H9 (cell line): ENCODE measurements around the gene KLHL4. TPM values are rescaled to one million over a fixed set of nuclear protein-coding genes. Genes with fewer than 3 reads are reported as not detected.

Source experiments
- DNase-seq: peaks from one replicate; pipeline ENCODE4 v3.0.0-alpha.2; 2017
- H2AFZ ChIP-seq: one replicate; pipeline ENCODE4 v1.6.1; 2013; ENCODE audit warnings: mild to moderate bottlenecking, low read length, control low read depth, moderate library complexity
- H2AK5ac ChIP-seq: 2 replicates; pipeline ENCODE4 v1.6.1; 2013; ENCODE audit warnings: low read length, control low read depth, mixed read lengths; ENCODE audit not compliant: insufficient read length
- H2BK120ac ChIP-seq: one replicate; pipeline ENCODE4 v1.6.1; 2013; ENCODE audit warnings: low read depth, mild to moderate bottlenecking, low read length, control low read depth, inconsistent platforms; ENCODE audit not compliant: poor library complexity, severe bottlenecking
- H2BK12ac ChIP-seq: 2 replicates; pipeline ENCODE4 v1.6.1; 2013; ENCODE audit warnings: low read length, control low read depth, mixed read lengths, low read depth; ENCODE audit not compliant: insufficient read length
- H2BK15ac ChIP-seq: 2 replicates; pipeline ENCODE4 v1.6.1; 2013; ENCODE audit warnings: low read depth, low read length, control low read depth
- H2BK20ac ChIP-seq: one replicate; pipeline ENCODE4 v1.6.1; 2013; ENCODE audit warnings: low read depth, mild to moderate bottlenecking, low read length, control low read depth, inconsistent platforms; ENCODE audit not compliant: poor library complexity, severe bottlenecking
- H2BK5ac ChIP-seq: 2 replicates; pipeline ENCODE4 v1.6.1; 2013; ENCODE audit warnings: low read length, control low read depth, mixed read lengths; ENCODE audit not compliant: insufficient read length
- H3K14ac ChIP-seq: 2 replicates; pipeline ENCODE4 v1.6.1; 2013; ENCODE audit warnings: low read length, control low read depth; ENCODE audit not compliant: insufficient read depth
- H3K18ac ChIP-seq: 2 replicates; pipeline ENCODE4 v1.6.1; 2013; ENCODE audit warnings: low read depth, mild to moderate bottlenecking, mixed read lengths, low read length, control low read depth; ENCODE audit not compliant: insufficient read length
- H3K23ac ChIP-seq: 2 replicates; pipeline ENCODE4 v1.6.1; 2013; ENCODE audit warnings: low read length, control low read depth, mixed read lengths, low read depth; ENCODE audit not compliant: insufficient read length
- H3K23me2 ChIP-seq: 2 replicates; pipeline ENCODE4 v1.6.1; 2013; ENCODE audit warnings: low read depth, mild to moderate bottlenecking, mixed read lengths, low read length, control low read depth; ENCODE audit not compliant: insufficient read length, poor library complexity, severe bottlenecking
- H3K27ac ChIP-seq: 2 replicates; pipeline ENCODE4 v1.5.1; 2013; ENCODE audit warnings: low read length, control low read depth, mixed read lengths, low read depth; ENCODE audit not compliant: insufficient read length
- H3K27me3 ChIP-seq: 2 replicates; pipeline ENCODE4 v1.6.1; 2013; ENCODE audit warnings: low read length, control low read depth, inconsistent platforms; ENCODE audit not compliant: insufficient read depth
- H3K4ac ChIP-seq: 2 replicates; pipeline ENCODE4 v1.6.1; 2013; ENCODE audit warnings: low read depth, mild to moderate bottlenecking, control low read depth, inconsistent platforms, low read length, moderate library complexity
- H3K4me1 ChIP-seq: 2 replicates; pipeline ENCODE4 v1.6.1; 2013; ENCODE audit warnings: low read length, control low read depth, inconsistent platforms; ENCODE audit not compliant: insufficient read depth
- H3K4me2 ChIP-seq: 2 replicates; pipeline ENCODE4 v1.6.1; 2013; ENCODE audit warnings: low read length, control low read depth, mixed read lengths; ENCODE audit not compliant: insufficient read length, insufficient read depth
- H3K56ac ChIP-seq: 2 replicates; pipeline ENCODE4 v1.6.1; 2013; ENCODE audit warnings: low read depth, mild to moderate bottlenecking, mixed read lengths, low read length, control low read depth; ENCODE audit not compliant: insufficient read length
- H3K79me1 ChIP-seq: 2 replicates; pipeline ENCODE4 v1.6.1; 2013; ENCODE audit warnings: low read depth, mild to moderate bottlenecking, moderate library complexity, low read length, control low read depth, inconsistent platforms; ENCODE audit not compliant: insufficient read depth, poor library complexity, severe bottlenecking
- H3K79me2 ChIP-seq: 2 replicates; pipeline ENCODE4 v1.6.1; 2013; ENCODE audit warnings: low read length, control low read depth, inconsistent platforms; ENCODE audit not compliant: insufficient read depth
- H3K9ac ChIP-seq: 2 replicates; pipeline ENCODE4 v1.6.1; 2013; ENCODE audit warnings: low read length, control low read depth, mixed read lengths; ENCODE audit not compliant: insufficient read length; ENCODE audit errors: extremely low read depth
- H3K9me3 ChIP-seq: one replicate; pipeline ENCODE4 v1.6.1; 2013; ENCODE audit warnings: low read depth, low read length, inconsistent platforms; ENCODE audit not compliant: control insufficient read depth
- H3T11ph ChIP-seq: one replicate; pipeline ENCODE4 v1.6.1; 2013; ENCODE audit warnings: mild to moderate bottlenecking, low read length, control low read depth, inconsistent platforms
- H4K20me1 ChIP-seq: one replicate; pipeline ENCODE4 v1.6.1; 2013; ENCODE audit not compliant: control insufficient read depth, insufficient read length, insufficient read depth
- H4K5ac ChIP-seq: 2 replicates; pipeline ENCODE4 v1.6.1; 2013; ENCODE audit warnings: low read depth, mild to moderate bottlenecking, mixed read lengths, low read length, control low read depth; ENCODE audit not compliant: insufficient read length
- H4K8ac ChIP-seq: replicated peaks from 2 replicates; pipeline ENCODE4 v1.6.1; 2013; ENCODE audit warnings: low read length, control low read depth, mixed read lengths, low read depth; ENCODE audit not compliant: insufficient read length
- H4K91ac ChIP-seq: 2 replicates; pipeline ENCODE4 v1.6.1; 2013; ENCODE audit warnings: low read depth, mild to moderate bottlenecking, moderate library complexity, mixed read lengths, low read length, control low read depth; ENCODE audit not compliant: insufficient read length
- H3K27ac Mint-ChIP-seq, 3 experiments: 2 replicates in 2 of 3; 3 replicates in 1 of 3; pipeline ENCODE4 v1.8.0; 2020 to 2021; ENCODE audit warnings: mixed read lengths in 3 of 3, mild to moderate bottlenecking in 1 of 3, moderate library complexity in 1 of 3
- H3K27me3 Mint-ChIP-seq: 2 replicates; pipeline ENCODE4 v1.8.0; 2021; ENCODE audit warnings: low read depth, mild to moderate bottlenecking, moderate library complexity, mixed read lengths
- H3K36me3 Mint-ChIP-seq, 3 experiments: 2 replicates in 2 of 3; 3 replicates in 1 of 3; pipeline ENCODE4 v1.8.0; 2020 to 2021; ENCODE audit warnings: low read depth in 3 of 3, mixed read lengths in 3 of 3; ENCODE audit not compliant: insufficient read depth in 1 of 3
- H3K4me1 Mint-ChIP-seq, 2 experiments: 2 replicates each; pipeline ENCODE4 v1.8.0; 2020; ENCODE audit warnings: mixed read lengths in 2 of 2
- H3K4me3 Mint-ChIP-seq, 2 experiments: 2 replicates in 1 of 2; 3 replicates in 1 of 2; pipeline ENCODE4 v1.8.0; 2020 to 2021; ENCODE audit warnings: mild to moderate bottlenecking in 2 of 2, mixed read lengths in 2 of 2, moderate library complexity in 1 of 2
- H3K9me3 Mint-ChIP-seq, 2 experiments: 2 replicates in 1 of 2; 3 replicates in 1 of 2; pipeline ENCODE4 v1.8.0; 2020; ENCODE audit warnings: mild to moderate bottlenecking in 2 of 2, mixed read lengths in 2 of 2, moderate library complexity in 1 of 2
- CTCF ChIP-seq: fragments of 200-600 bp; sonication (generic); conservative IDR thresholded peaks from 3 replicates; pipeline ENCODE4 v1.8.0; 2021; ENCODE audit warnings: antibody characterized with exemption, mild to moderate bottlenecking
- WGBS: extraction: QIAGEN DNeasy Blood & Tissue Kit; methylation state at CpG from one replicate; pipeline ENCODE4 v1.1.7; 2013; ENCODE audit warnings: missing lambda C conversion rate, low lambda C conversion rate, mixed read lengths; ENCODE audit not compliant: insufficient read length; ENCODE audit errors: extremely low coverage; 5-methylcytosine and 5-hydroxymethylcytosine counted together
- total RNA-seq: library from RNA; stranded (reverse); gene quantifications from 2 replicates; pipeline ENCODE4 v1.2.1, GENCODE V29; 2021

KLHL4 gene
- total RNA-seq, 1 experiment from 2014 or later: 22.3 TPM

GRCh38 chrX:87693204-87693603 lies 175.6 kb downstream of the KLHL4 start:
- H3K56ac ChIP-seq: no peak overlapping the region
- H3K4me2 ChIP-seq: no peak overlapping the region
- H3K27ac ChIP-seq: no peak overlapping the region
- Mint-ChIP-seq H3K4me1 (peaks cover 7 to 30% of the 10 kb centered on the region in 2 experiments), H3K27ac (no peak overlapping the region), H3K27me3 (no peaks in the 10 kb centered on the region; the same call in 1 of the 2 replicates), H3K36me3 (peaks cover 20 to 33% (median 21%) of the 10 kb centered on the region in 3 experiments), H3K9me3 (peaks cover 14 to 24% of the 10 kb centered on the region in 2 experiments; a peak in 4 of 5 replicates), H3K4me3 (no peak overlapping the region)
- no peak overlapping the region for H3K9ac ChIP-seq
- WGBS: no CpG with 5 or more reads among the region's 1 CpG
- no peak overlapping the region for H2BK20ac ChIP-seq
- H2BK120ac ChIP-seq: no peak overlapping the region
- H3K4ac ChIP-seq: no peak overlapping the region
- H3K4me1 ChIP-seq: no peaks in the 10 kb centered on the region
- no peak overlapping the region for H3K14ac ChIP-seq
- no peak overlapping the region for H4K91ac ChIP-seq
- no peaks in the 10 kb centered on the region for H3K23me2 ChIP-seq
- DNase-seq: no peak
- no peak overlapping the region for H2AFZ ChIP-seq
- no peak for TF ChIP-seq CTCF
- H2BK5ac ChIP-seq: no peak overlapping the region
- H3K23ac ChIP-seq: no peak overlapping the region
- H4K5ac ChIP-seq: no peak overlapping the region
- H4K20me1 ChIP-seq: no peaks in the 10 kb centered on the region
- H3K9me3 ChIP-seq: no peaks in the 10 kb centered on the region
- H3K79me1 ChIP-seq: no peaks in the 10 kb centered on the region
- no peaks in the 10 kb centered on the region for H3K79me2 ChIP-seq
- H4K8ac ChIP-seq: no peak overlapping the region
- no peak overlapping the region for H2BK12ac ChIP-seq
- no peak overlapping the region for H2BK15ac ChIP-seq
- no peak overlapping the region for H3T11ph ChIP-seq
- no peaks in the 10 kb centered on the region for H3K27me3 ChIP-seq
- no peak overlapping the region for H2AK5ac ChIP-seq
- no peak overlapping the region for H3K18ac ChIP-seq
